HepG2 (cell line): Measurements from ENCODE around the gene UBE4A. TPM values are rescaled to one million over a fixed set of nuclear protein-coding genes. Genes with fewer than 3 reads are reported as not detected.

Source experiments
- AGO1 ChIP-seq: fragments of 200-400 bp; formaldehyde crosslinking; IDR thresholded peaks from 2 replicates; pipeline ENCODE4 v1.6.1; 2017; ENCODE audit warnings: mild to moderate bottlenecking, low read depth, low read length, moderate library complexity; ENCODE audit not compliant: poor library complexity, severe bottlenecking
- E2F1 ChIP-seq: sonication (generic); formaldehyde crosslinking; IDR thresholded peaks from 2 replicates; pipeline ENCODE4 v1.5.0; 2020; ENCODE audit warnings: missing genetic modification reagents
- EP300 ChIP-seq, 3 experiments: sonication (generic) in 1 of 3; formaldehyde crosslinking in 1 of 3; IDR thresholded peaks; 2 replicates each; pipeline versions ENCODE4 v1.5.1 to v1.6.1; 2011 to 2020; ENCODE audit warnings: low read depth in 2 of 3, low read length in 2 of 3, borderline replicate concordance in 1 of 3, improper control_type of control experiment in 1 of 3, mild to moderate bottlenecking in 1 of 3, missing genetic modification reagents in 1 of 3, moderate library complexity in 1 of 3
- FOXA1 ChIP-seq, 2 experiments: fragments of 450-650 bp in 1 of 2; sonication (generic) in 1 of 2; formaldehyde crosslinking in 1 of 2; IDR thresholded peaks; 2 replicates each; pipeline versions ENCODE4 v1.4.0 to v1.6.1; 2016 to 2020; ENCODE audit warnings: missing genetic modification reagents in 1 of 2
- GATAD1 ChIP-seq: IDR thresholded peaks from 2 replicates; pipeline ENCODE4 v1.6.1; 2016; ENCODE audit warnings: missing genetic modification reagents, missing compliant biosample characterization
- HMG20B ChIP-seq: conservative IDR thresholded peaks from 2 replicates; pipeline ENCODE4 v1.6.1; 2016; ENCODE audit warnings: missing genetic modification reagents, missing compliant biosample characterization
- HOXA7 ChIP-seq: sonication (generic); formaldehyde crosslinking; IDR thresholded peaks from 2 replicates; pipeline ENCODE4 v1.8.1; 2022; ENCODE audit warnings: mild to moderate bottlenecking, missing genetic modification reagents, moderate library complexity
- JDP2 ChIP-seq: sonication (generic); formaldehyde crosslinking; IDR thresholded peaks from 2 replicates; pipeline ENCODE4 v1.8.1; 2022; ENCODE audit warnings: missing genetic modification reagents, borderline replicate concordance
- JUN ChIP-seq: sonication (generic); formaldehyde crosslinking; IDR thresholded peaks from 2 replicates; pipeline ENCODE4 v1.4.0; 2020; ENCODE audit warnings: mild to moderate bottlenecking, missing genetic modification reagents
- KDM5B ChIP-seq: sonication (generic); formaldehyde crosslinking; IDR thresholded peaks from 2 replicates; pipeline ENCODE4 v1.4.0; 2020; ENCODE audit warnings: missing genetic modification reagents, mild to moderate bottlenecking, borderline replicate concordance
- MATR3 ChIP-seq: sonication (generic); formaldehyde crosslinking; IDR thresholded peaks from 2 replicates; pipeline ENCODE4 v1.4.0; 2020; ENCODE audit warnings: missing genetic modification reagents
- MYC ChIP-seq: sonication (generic); formaldehyde crosslinking; IDR thresholded peaks from 2 replicates; pipeline ENCODE4 v1.9.0; 2021; ENCODE audit warnings: missing genetic modification reagents, borderline replicate concordance
- NFKB2 ChIP-seq: sonication (generic); formaldehyde crosslinking; IDR thresholded peaks from 2 replicates; pipeline ENCODE4 v1.4.0; 2020; ENCODE audit warnings: missing genetic modification reagents, borderline replicate concordance
- NR2F2 ChIP-seq: IDR thresholded peaks from 2 replicates; pipeline ENCODE4 v1.6.1; 2012; ENCODE audit warnings: low read depth, inconsistent platforms, borderline replicate concordance
- NR2F6 ChIP-seq, 2 experiments: IDR thresholded peaks; 2 replicates each; pipeline ENCODE4 v1.6.1; 2016; ENCODE audit warnings: antibody characterized with exemption in 1 of 2, mild to moderate bottlenecking in 1 of 2
- RFXAP ChIP-seq: sonication (generic); formaldehyde crosslinking; IDR thresholded peaks from 2 replicates; pipeline ENCODE4 v1.4.0; 2020; ENCODE audit warnings: missing genetic modification reagents, borderline replicate concordance
- SIX4 ChIP-seq: sonication (generic); formaldehyde crosslinking; IDR thresholded peaks from 2 replicates; pipeline ENCODE4 v1.4.0; 2020; ENCODE audit warnings: missing genetic modification reagents
- SKI ChIP-seq: fragments of 450-650 bp; IDR thresholded peaks from one replicate; pipeline ENCODE4 v1.6.1; 2018; ENCODE audit warnings: mild to moderate bottlenecking; ENCODE audit not compliant: partially characterized antibody
- SYNCRIP ChIP-seq: fragments of 200-400 bp; formaldehyde crosslinking; IDR thresholded peaks from 2 replicates; pipeline ENCODE4 v1.6.1; 2018; ENCODE audit warnings: mild to moderate bottlenecking, low read depth, low read length; ENCODE audit not compliant: insufficient read depth
- TGIF2 ChIP-seq: IDR thresholded peaks from 2 replicates; pipeline ENCODE4 v1.6.1; 2016; ENCODE audit warnings: control low read depth, missing compliant biosample characterization
- YEATS2 ChIP-seq: sonication (generic); formaldehyde crosslinking; IDR thresholded peaks from 2 replicates; pipeline ENCODE4 v1.4.0; 2020; ENCODE audit warnings: missing genetic modification reagents, borderline replicate concordance
- ZNF234 ChIP-seq: sonication (generic); formaldehyde crosslinking; conservative IDR thresholded peaks from 2 replicates; pipeline ENCODE4 v1.5.1; 2020; ENCODE audit warnings: mild to moderate bottlenecking, missing genetic modification reagents
- ZNF44 ChIP-seq: sonication (generic); formaldehyde crosslinking; IDR thresholded peaks from 2 replicates; pipeline ENCODE4 v1.5.1; 2020; ENCODE audit warnings: mild to moderate bottlenecking, missing genetic modification reagents
- ZNF781 ChIP-seq: sonication (generic); formaldehyde crosslinking; IDR thresholded peaks from 2 replicates; pipeline ENCODE4 v1.5.1; 2020; ENCODE audit warnings: borderline replicate concordance, mild to moderate bottlenecking, missing genetic modification reagents; ENCODE audit errors: not compliant biosample characterization
- polyA plus RNA-seq, 8 experiments: library from polyadenylated mRNA; depleted of rRNA in 3 of 8; stranded (reverse) in 7 of 8; unstranded in 1 of 8; fragments of >200 nt; fragmentation: Illumina TruSeq in 4 of 8; extraction: Trizol in 4 of 8; gene quantifications; 2 replicates each; pipeline versions ENCODE4 v1.2.1 to v1.2.3, GENCODE V29; 2011 to 2016; ENCODE audit warnings: low read depth in 4 of 8, missing spikeins in 1 of 8, mixed read lengths in 1 of 8; ENCODE audit not compliant: insufficient read depth in 1 of 8
- total RNA-seq, 5 experiments: library from RNA; depleted of rRNA; stranded (reverse); fragments of >200 nt; fragmentation: Illumina TruSeq; extraction: Trizol; gene quantifications; 2 replicates each; pipeline ENCODE4 v1.2.3, GENCODE V29; 2016; ENCODE audit warnings: low read depth in 1 of 5
- TF ChIP-seq, protein P1 (sequence below): sonication (generic); formaldehyde crosslinking; conservative IDR thresholded peaks from 2 replicates; pipeline ENCODE4 v1.8.0; 2022; ENCODE audit warnings: missing genetic modification reagents
- TF ChIP-seq, protein P2 (sequence below): sonication (generic); formaldehyde crosslinking; IDR thresholded peaks from 2 replicates; pipeline ENCODE4 v1.8.0; 2023; ENCODE audit warnings: mild to moderate bottlenecking, missing genetic modification reagents

UBE4A gene
- total and polyA plus RNA-seq, 2 of the 13 experiments (the other 11 are each of a cell fraction or from before 2014, with no cell fraction given): 15.1 to 32.7 TPM

DNA sequence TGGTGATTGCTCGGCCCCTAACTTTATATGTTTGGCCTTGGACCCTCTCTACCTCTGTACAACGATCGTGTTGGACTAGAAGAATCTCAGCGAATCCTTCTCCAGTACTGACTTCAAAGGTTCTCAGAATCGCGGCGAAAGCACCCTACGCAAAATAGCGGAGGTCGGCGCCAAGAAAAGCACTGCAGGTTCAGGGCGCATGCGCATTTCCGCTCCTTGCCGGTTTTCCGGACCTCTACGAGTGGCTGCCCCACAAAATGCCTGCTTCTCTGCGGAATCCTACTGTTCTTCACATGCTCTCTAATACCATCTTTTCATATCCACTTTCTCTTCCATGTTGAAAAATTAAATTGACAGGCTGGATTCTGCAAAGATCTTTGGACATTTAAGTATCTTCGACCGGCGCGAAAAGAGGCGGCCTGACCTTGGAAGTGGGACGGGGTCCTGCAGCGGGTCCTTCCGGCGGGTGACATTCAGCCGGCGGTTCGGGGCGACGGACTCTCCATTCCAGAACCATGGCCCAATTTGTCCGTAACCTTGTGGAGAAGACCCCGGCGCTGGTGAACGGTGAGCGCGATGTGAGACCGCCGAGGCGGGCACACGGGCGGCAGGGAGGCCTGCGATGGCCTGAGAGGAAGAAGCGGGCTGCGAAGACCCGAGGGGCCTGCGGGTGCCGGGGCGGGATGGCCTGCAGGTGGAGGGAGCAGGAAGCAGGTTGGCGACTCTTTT lies 41.9 kb downstream of the UBE4A start, which contains the start of gene ATP5MG (continued):
- TF ChIP-seq E2F1 (no peak), HOXA7 (CRISPR knock-in tag) (no peak), FOXA1 (IDR thresholded peaks at IDR 0.05) (no peak), FOXA1 (CRISPR knock-in tag; IDR thresholded peaks at IDR 0.05) (no peak), SIX4 (CRISPR knock-in tag) (no peak), YEATS2 (CRISPR knock-in tag) (peak; percentile 83), SYNCRIP (no peak), JUN (CRISPR knock-in tag) (no peak), NFKB2 (CRISPR knock-in tag) (no peak), NR2F6 (IDR thresholded peaks at IDR 0.05) (peak; percentile 13; the same call in 1 of the 2 replicates), NR2F6 (CRISPR knock-in tag; IDR thresholded peaks at IDR 0.05) (no peak), ZNF234 (CRISPR knock-in tag) (no peak), RFXAP (peak; percentile 11; the same call in 1 of the 2 replicates), SKI (peak; percentile 15), ZNF44 (CRISPR knock-in tag) (peak; percentile 40), MYC (CRISPR knock-in tag) (no peak), JDP2 (CRISPR knock-in tag) (no peak), EP300 (IDR thresholded peaks at IDR 0.05; ENCODE audit: low read depth in 2 of 2, low read length in 2 of 2) (no peak), EP300 (CRISPR knock-in tag; IDR thresholded peaks at IDR 0.05; ENCODE audit: borderline replicate concordance) (no peak), ZNF781 (CRISPR knock-in tag) (peak; percentile 18), MATR3 (CRISPR knock-in tag) (no peak), AGO1 (no peak), TGIF2 (no peak; the same call in none of the 2 replicates), GATAD1 (CRISPR knock-in tag) (peak; percentile 91), HMG20B (CRISPR knock-in tag) (no peak), KDM5B (CRISPR knock-in tag) (peak; percentile 70; the same call in 1 of the 2 replicates), NR2F2 (no peak; the same call in 1 of the 2 replicates)
- TF ChIP-seq, protein P1, sequence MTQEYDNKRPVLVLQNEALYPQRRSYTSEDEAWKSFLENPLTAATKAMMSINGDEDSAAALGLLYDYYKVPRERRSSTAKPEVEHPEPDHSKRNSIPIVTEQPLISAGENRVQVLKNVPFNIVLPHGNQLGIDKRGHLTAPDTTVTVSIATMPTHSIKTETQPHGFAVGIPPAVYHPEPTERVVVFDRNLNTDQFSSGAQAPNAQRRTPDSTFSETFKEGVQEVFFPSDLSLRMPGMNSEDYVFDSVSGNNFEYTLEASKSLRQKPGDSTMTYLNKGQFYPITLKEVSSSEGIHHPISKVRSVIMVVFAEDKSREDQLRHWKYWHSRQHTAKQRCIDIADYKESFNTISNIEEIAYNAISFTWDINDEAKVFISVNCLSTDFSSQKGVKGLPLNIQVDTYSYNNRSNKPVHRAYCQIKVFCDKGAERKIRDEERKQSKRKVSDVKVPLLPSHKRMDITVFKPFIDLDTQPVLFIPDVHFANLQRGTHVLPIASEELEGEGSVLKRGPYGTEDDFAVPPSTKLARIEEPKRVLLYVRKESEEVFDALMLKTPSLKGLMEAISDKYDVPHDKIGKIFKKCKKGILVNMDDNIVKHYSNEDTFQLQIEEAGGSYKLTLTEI (CRISPR knock-in tag): no peak
- TF ChIP-seq, protein P2, sequence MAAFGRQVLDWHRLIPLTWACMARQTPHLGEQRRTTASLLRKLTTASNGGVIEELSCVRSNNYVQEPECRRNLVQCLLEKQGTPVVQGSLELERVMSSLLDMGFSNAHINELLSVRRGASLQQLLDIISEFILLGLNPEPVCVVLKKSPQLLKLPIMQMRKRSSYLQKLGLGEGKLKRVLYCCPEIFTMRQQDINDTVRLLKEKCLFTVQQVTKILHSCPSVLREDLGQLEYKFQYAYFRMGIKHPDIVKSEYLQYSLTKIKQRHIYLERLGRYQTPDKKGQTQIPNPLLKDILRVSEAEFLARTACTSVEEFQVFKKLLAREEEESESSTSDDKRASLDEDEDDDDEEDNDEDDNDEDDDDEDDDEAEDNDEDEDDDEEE (CRISPR knock-in tag): peak; percentile 35; the same call in 1 of the 2 replicates
